ENCODE measurements around the gene TMEM229A.
"Not testable (repeated sequence)": the region's sequence is repeated elsewhere in the genome, so short reads cannot be mapped to it uniquely, and the experiment has no call there.

The TMEM229A gene

DNA sequence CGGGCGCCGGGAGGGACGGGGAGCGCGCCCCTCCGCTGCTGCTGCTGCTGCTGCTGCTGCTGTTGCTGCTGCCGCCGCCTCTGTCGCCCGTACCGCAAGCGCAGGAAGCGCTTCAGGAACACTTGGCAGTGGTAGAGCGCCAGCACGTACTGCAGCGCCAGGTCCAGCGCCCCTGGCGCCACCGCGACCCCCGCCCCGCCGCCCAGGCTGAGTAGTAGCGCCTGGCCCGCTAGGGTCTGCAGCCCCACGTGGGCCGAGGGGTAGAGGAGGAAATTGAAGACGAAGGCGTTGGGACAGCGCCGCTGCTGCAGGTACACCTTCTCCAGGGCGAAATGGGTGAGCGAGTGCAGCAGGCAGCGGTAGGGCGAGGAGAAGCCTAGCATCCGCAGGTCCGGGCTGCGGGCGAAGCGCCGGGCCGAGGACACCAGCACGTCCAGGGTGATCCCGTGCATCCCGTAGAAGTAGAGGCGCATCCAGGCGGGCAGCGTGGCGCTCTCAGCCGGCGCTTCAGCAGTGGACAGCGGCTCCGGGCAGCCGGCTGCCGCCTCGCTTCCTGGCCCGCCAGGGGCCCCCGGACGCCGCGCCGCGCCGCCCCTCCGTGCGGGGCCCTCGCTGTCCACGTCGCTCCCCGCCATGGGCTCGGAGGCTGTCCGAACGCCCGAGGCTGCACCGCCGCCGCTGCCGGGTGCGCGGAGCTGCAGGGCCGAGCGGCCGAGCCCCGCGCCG lies at the start of gene TMEM229A:
TSS of gene TMEM229A (minus strand) at position 699 of the 726 bp plus-strand sequence. CDS start at position 635, 64 bp downstream.
- DNase-seq = peak; percentile 85

DNA sequence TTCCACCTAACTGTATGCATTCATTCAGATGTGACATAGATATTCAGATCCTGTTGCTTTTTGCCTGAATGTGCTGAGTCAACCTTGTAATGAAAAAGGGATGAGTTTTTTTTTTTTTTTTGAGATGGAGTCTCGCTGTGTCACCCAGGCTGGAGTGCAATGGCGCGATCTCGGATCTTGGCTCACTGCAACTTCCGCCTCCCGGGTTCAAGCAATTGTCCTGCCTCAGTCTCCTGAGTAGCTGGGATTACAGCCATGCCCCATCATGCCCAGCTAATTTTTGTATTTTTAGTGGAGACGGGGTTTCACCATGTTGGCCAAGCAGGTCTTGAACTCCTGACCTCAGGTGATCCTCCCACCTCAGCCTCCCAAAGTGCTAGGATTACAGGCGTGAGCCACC lies 49.4 kb upstream of the TMEM229A start:
- not testable (repeated sequence) for DNase-seq

DNA sequence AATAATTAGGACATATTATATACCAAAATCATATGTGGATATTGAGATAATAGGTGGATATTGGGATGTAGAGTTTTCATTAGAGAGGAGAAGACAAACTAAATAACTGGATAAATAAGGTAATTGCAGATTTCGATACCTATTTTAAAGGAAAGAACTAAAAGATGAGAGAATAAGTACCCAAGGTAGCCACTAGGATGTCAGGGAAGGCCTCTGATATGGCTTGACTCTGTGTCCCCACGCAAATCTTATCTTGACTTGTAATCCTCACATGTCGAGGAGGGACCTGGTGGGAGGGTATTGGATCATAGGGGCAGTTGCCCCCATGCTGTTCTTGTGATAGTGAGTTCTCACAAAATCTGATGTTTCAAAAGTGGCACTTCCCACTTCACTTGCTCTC lies 44.7 kb upstream of the TMEM229A start:
- no peak for DNase-seq

DNA sequence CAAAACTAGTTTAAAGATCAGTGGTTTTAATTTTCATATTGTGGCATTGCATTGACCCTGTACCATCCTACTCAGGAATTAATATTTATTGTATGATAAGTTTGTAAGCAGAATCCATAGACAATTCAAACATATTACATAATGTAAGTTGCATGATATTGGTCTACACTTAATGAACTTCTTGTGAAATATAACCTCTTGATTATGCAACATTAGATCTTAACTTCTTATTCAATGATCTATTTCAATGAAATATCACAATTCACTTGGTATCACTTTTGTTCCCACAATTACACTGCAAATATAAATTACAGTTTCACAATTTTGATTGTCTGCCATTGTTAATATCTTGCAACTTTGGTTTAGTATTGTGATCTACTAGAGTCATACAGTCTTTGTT lies 44.0 kb upstream of the TMEM229A start:
- DNase-seq = no peak

DNA sequence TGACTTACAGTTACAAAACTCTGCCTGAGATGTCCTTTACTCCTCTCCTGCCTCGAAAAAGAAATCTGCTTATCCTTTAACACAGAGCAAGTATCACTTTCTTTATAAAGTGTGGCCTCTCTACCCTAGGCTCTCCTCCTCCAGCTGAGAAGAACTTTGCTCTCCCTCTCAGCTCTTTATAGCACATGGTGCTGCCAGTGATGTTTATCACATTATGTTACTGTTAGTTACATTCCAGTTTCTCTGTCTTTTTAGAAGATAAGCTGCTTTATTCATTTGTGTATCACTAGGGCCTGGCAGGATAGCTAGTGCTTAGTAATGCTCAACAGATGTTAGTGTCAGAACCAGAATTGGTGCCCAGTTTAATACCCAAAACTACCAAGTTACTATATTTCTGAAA lies 41.1 kb upstream of the TMEM229A start:
- DNase-seq = no peak

DNA sequence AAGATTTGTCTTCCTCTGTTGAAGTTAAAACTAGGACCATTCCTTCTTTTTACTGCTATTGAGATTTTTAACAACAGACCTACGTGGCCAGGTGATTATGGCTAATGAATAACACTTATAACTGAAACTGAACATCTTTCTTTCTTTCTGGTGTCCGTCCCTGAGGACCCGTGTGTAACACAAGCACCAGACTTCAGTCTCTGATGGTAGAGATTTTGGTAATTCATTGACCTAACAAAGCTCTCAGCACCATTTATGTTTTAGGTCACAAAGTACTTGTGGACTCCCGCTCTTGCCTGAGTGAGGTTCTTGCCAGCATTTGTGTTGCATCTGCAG lies 40.4 kb upstream of the TMEM229A start:
- peak; percentile 41 for DNase-seq

DNA sequence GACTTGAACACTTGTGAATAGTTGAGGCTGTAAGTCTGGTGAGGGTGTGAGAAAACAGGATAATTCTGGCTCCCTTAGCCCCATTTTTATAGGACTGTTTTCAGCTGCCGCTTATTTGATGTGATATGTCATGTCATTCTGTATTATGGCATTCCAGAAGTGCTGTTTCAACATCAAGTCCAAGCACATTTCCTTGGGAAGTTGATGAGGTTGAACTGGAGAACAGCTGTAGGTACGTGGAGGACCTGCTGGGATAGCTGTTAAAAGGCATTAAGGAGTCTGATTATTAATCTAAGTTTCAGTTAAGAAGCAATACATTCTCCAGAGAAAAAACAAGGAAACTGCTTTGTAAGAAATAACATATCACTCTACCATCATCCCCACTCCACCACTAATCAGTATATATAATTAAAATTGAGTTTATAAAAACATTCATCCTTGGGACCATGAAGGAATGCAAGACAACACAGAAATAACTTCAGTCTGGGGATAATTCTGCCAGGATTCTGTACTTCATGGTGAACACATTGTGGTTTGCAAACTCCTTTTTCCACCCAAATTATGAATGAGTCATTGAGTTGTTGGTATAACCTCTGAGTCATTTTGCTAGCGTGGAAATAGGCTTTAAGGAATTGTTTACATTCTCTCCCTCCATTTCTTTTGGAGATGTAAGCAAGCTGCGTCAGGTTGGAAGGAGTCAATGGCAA lies 39.9 kb upstream of the TMEM229A start:
- peak; percentile 88 for DNase-seq

DNA sequence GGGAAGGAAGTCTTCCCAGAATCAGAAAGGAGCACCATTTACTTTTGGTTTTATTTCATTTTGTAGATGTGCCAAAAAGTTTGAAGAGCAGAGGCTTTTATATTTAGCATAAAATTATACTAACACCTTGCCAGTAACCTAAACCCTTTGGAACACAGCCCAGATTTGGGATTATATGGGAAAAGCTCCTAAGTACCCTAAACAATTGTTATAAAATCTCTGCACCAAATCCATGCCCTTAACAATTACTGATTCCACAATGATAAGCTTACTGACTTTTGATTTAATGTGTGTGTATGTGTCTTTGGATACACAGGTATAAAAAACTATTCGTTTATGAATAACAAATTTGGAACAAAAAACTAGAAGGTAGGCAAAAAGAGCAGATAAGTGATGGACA lies 39.0 kb upstream of the TMEM229A start:
- no peak for DNase-seq

DNA sequence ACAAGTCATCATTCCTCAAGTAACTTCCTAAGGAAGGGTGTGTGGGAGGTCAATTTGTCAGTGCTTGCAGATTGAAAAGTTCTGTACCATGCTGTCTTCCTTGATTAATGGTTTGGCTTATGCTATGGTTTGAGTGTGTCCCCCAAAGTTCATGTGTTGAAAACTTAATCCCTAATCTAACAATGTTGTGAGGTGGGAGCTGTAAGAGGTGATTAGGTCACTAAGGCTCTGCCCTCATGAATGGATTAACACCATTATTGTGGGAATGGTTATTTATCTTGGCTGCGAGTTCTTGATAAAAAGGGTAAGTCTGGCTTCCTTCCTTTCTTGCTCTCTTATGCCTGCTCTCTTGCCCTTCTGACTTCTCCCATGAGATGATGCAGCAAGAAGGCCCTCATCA lies 29.3 kb upstream of the TMEM229A start:
- no peak for DNase-seq

DNA sequence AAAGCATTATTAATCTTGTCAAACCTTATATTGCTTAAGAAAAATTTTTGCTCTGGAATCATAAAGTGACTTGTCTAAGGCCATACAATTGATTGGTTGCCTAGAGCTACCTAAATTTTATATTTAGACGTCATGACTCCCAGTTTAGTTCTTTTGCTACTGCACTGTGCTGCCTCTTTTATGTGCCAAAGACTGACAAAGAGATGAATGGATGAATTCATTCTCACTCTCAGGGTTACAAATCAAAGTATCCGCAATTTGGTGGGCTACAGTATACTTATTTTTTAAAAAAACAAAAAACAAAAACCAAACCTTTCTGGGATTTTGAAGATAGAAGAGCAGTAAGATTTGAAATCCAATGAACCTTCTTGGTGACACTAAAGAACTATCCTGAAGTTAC lies 27.7 kb upstream of the TMEM229A start:
- DNase-seq = no peak

DNA sequence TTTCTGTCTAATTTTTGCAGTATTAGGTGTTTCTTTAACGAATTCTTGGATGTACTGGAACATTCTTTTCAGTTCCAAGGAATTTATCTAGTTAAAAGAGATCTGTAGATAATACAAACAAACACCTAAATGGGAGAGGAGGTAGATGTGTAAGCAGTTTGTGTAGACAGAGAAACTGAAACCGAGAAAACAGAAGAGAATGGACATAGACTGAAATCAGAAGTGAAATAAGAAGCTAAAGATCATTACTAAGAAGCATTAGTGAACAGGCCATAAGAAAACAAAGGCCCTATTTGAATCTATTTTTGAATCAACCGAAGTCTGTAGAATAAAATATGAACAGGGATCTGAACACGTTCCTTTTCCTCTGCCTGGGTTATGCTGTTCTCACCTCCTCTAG lies 26.5 kb upstream of the TMEM229A start:
- DNase-seq = no peak

DNA sequence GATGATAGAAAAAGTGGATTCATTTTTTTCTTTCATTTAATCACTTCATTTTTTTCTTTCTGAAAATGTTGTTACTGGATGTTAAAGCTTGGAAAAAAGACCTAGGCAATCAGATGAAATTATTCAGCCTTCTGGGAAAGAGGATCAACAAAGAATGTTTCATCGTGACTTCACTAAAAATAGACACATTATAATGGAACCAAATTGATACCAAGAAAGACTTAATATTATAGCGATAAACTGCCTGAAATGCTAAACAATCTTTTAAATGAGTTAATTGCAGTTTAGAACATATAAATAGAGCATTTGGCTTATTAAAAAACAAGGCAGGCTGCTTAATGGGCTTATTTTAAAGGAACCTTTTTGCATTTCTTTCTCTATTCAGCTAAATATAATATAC lies 25.6 kb upstream of the TMEM229A start:
- DNase-seq = no peak

DNA sequence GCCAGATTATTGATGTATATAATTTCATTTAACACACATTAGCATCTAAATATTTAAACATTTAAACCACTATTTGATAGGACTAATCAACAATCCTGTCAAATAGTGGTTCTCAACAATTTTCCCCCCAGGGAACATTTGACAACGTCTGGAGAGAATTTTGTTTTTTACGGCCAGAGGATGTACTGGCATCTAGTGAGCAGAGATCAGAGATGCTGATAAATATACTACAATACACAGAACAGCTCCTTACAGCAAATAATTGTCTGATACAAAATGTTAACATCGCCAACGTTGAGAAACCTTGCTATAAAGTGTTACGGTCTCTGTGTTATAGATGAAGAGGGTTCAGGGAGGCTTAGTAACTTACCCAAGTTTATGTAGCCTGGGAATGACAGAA lies 25.0 kb upstream of the TMEM229A start:
- DNase-seq = no peak

DNA sequence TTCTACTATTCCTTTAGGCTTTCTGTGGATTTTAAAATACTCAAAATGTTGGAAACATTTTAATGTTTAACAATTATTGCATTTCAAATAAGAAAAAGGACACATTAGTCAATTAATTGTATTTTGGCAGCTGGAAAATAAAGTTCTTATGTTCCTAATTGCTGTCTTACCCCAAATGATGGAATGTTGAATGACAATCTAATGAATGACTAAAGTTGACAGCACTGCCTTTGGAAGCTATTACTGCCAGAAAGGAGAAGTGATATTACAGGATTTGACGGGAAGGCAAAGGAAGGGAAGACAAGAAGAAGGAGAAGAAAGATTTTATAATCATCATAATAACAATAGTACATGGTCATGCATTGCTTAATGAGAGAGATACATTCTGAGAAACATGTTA lies 23.4 kb upstream of the TMEM229A start:
- DNase-seq = no peak

DNA sequence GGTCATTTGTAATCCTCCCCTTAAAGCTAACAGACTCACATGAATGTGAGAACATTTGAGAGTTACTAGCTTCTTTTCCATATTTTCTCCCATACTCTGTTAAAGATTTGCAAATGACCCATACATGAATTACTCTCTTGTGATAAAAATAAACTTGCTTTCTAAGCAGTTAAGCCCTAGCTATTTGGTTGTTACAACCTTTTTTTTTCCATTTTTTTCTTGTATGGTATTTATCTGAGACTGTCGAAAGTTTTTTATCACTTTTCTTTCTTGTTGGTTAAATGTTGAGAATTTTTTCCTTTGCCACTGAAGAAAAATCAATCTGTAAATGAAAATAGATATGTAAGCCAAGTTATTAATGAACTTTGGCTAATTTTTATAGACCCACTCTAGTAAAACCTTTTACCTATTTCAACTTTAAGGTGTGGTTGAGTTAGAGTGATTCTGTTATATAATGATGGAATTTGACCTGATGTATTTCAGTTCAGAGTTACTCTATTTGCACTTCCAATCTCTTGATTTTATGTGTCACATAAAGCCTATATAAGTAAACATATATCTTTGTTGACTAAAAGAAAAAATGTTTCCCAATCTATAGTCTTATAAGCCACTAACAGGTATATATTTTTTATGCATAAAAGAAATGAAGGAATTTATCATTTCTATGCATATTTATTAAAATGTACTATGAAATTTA lies 19.0 kb upstream of the TMEM229A start:
- DNase-seq = no peak

DNA sequence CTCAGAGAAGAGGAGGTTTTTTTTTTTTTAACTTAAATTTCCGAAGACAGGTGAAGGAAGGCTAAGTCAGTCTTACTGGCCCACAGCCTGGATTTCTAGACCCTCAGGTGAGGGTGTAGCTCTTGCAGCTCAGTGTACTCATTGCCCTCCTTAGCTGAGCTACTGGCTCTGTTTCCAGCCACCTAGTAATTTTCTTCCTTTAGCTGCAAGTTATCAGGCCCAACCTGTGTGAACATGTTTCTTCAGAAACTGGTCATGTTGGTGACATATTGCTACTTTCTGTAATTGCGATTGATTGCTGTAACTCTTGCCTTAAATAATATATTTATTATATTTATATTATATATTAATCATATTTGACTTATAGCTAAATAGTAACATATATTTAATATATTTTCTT lies 10.0 kb upstream of the TMEM229A start:
- no peak for DNase-seq

DNA sequence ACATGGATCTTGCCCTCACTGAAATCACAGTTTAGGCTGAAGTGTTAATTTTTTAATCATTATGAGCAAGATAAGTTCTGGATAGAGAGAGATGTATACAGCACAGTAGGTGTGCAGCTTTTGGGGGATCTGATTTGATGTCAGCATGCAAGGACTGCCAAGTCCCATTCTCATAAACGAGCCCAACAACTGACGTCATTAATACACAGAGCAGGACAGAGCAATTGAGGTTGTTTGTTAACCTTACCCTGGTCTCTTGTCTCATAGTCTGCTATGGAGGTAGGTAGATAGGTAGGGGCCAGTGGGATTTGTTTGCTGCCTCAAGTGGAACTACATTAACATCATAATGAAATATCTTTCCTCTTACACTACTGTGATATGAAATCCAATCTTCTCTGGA lies 8.6 kb upstream of the TMEM229A start:
- DNase-seq = no peak

DNA sequence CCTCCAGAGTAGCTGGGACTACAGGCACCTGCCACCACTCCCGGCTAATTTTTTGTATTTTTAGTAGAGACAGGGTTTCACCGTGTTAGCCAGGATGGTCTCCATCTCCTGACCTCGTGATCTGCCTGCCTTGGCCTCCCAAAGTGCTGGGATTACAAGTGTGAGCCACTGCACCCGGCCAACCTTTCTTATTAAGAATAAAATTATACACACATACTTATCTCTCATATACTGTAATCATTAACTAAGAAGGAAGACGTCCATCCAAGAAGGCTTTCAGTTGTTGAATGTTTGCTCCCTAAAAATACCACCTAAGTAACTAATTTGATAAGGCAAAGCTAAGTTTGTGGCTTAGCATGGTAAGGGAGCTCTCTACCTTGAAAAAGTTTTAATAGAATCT lies 5.0 kb upstream of the TMEM229A start:
- DNase-seq = not testable (repeated sequence)

DNA sequence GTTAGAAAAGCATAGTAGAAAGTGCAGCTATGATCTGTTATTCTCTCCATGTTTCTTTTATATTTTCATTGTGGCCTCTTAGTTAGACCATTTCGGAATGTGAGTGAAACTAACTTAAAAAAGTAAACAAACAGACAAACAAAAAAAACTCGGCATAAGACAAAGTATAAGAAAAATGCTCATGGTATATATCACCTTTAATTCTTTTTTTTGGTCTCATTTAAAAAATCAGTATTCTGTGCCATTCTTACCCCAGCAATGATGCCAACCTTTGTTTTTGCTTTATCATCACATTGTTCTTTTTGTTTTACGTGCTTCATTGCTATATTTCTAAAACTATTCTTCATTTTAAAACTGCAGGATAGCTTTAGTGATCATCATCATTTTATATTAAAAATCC lies 2.8 kb upstream of the TMEM229A start:
- no peak for DNase-seq

DNA sequence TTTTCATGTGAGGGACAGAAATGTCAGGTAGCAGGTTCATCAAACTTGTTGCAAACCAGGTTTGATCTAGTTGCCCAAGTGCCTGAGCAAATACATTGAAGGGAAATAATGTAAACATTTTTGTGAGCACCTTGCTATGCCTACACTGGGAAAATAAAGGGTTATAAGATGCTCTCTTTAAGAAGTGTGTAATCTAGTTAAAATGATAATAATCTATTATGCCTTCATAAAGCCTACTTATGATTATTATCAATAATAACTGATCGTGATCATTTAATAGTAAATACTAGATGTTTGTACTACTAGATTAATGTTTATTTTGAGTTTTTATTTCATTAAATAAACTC lies 1.9 kb upstream of the TMEM229A start:
- DNase-seq = peak; percentile 34

DNA sequence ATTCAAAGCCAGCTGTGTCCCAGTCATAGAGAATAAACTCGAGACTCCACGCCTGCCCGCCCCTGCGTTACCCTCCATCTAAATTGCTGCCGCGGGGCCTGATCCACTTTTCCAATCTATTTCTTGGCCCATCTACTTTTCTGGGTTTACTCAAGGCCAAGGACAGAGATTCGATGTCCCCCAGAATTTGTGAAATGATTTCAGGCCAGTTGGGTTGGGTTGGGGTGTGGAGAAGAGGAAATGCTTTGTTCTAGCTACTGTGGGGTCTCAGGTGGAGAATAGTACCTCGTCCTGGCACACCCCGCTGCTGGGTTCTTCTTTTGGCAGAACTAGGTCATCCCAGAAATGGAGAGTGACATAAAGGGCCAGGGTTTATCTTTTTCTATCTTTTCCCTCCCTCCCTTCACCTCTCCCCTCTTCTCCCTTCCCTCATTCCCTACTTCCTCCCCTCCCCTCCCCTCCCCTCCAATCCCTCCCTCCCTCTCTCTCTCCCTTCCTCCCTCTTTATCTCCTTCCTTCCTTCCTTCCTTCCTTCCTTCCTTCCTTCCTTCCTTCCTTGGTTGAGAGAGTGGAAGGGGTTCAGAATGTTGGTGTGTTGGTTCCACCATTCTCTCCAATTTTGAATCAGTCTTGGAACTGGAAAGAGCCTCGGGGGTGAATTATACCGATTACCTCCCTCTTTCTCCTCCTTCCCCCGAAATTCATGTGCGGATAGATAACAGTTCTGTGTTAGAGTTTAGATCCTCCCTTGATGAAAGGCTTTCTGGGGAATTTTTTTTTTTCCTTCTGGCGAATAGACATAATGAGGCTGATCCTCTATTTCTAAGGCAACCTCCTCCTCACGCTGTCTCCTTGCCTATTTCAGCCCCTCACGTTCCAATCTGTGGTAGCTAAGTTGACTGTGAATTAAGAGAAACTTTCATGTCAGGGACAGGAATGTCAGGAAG lies 1.2 kb upstream of the TMEM229A start:
- no peak for DNase-seq

DNA sequence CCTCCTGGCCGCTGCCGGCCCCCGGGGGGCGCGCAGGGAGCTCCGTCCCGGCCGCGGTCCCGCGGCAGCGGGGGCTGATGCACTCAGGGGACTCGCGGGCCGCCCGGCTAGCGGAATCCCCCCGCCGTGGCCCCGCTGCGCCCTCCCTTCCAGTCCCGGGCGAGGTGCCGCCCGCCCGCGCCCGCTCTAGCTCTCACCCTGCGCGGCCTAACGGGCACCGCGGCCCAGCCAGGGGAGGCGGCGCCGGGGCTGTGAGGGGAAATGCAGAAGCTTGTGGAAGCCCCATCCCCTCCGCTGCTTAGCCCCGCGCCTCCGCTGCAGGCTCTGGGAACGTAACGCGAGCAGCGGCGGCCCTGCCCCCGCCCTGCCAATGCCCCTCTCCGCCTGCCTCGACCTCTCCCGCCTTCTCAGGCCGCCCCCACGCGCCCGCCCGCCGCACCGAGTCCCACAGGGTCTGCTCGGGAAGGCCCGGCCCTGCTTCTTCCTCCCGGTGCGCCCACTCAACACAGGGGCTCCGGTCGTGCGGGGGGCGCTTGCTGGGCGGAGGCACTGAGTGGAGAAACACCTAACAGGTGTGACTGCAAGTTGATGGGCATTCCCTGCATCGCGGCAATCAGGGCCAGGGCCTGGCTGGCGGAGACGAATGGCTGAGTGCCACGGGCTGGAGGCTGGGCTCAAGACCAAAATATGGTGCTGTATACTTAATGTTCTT lies 384 bp upstream of the TMEM229A start:
- DNase-seq = peak; percentile 69

DNA sequence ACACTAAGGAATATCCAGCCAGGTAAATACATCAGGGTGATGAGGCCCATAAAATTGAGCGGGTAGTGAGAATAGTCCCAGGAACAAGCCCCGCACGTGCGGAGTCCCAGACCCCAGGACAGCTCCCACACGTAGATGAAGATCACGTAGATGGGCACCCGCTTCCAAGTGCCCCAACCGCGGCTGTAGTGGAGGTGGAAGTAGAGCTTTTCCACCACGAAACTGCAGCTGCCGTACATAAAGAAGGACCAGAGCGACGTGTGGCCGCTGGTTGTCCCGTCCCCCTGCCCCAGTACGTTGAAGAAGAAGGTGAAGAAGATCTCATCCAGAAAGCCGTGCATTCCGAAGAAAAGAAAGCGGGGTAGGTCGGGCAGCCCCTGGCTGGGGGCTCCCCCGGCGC lies 948 bp downstream of the TMEM229A start:
- peak; percentile 59 for DNase-seq

Measured in DMS53 (cell line).